HCT116 (cell line): Measurements from ENCODE around the gene TBC1D1. TPM values are rescaled to one million over a fixed set of nuclear protein-coding genes. Genes with fewer than 3 reads are reported as not detected.

Experiments used
- ATAC-seq: fragments of 200-7000 bp; cut with Tn5 transposase; 2 replicates; pipeline ENCODE4 v1.9.1; 2020; ENCODE audit warnings: mild to moderate bottlenecking, moderate library complexity
- BruUV-seq: library from RNA; stranded (reverse); fragments of 400-500 nt; replicated peaks from 2 replicates; lab custom pipeline; 2021; lab: Mats Ljungman, UMichigan
- CTCF ChIA-PET: fragments of 300-600 bp; sonication (Branson Sonifier 250); formaldehyde crosslinking; loops from one replicate; lab custom pipeline; 2021; ENCODE audit warnings: antibody characterized with exemption; lab: Charles Lee
- POLR2A ChIA-PET: fragments of 300-600, 350-600 bp; sonication (Branson Sonifier 250); formaldehyde crosslinking; loops from one replicate; lab custom pipeline; 2021; ENCODE audit warnings: antibody characterized with exemption; lab: Charles Lee
- RAD21 ChIA-PET, 2 experiments: fragments of 300-600 bp; sonication (Branson Sonifier 250); formaldehyde crosslinking; loops; one replicate each; lab custom pipeline; 2023; ENCODE audit warnings: low total read pairs in 2 of 2; ENCODE audit not compliant: uncharacterized antibody in 2 of 2, unreplicated experiment in 2 of 2, low non-redundant PET in 1 of 2; lab: Charles Lee
- DNase-seq: peaks from one replicate; pipeline ENCODE4 v3.0.0-alpha.2; 2010; ENCODE audit warnings: low read depth, low spot score
- H2AFZ ChIP-seq: fragments of 200-600 bp; shearing (Covaris generic), sonication (generic); 2 replicates; pipeline ENCODE4 v1.6.1; 2017; ENCODE audit warnings: low read depth, mixed run types, mixed read lengths, antibody characterized with exemption, low read length; ENCODE audit not compliant: poor library complexity, severe bottlenecking
- H3K27ac ChIP-seq: 2 replicates; pipeline ENCODE4 v1.5.1; 2012; ENCODE audit warnings: low read depth, low read length
- H3K27me3 ChIP-seq: fragments of 200-600 bp; sonication (generic); 2 replicates; pipeline ENCODE4 v1.6.1; 2016; ENCODE audit warnings: mixed run types, low read length, mixed read lengths; ENCODE audit not compliant: insufficient read depth
- H3K36me3 ChIP-seq, 2 experiments: fragments of 200-500 bp in 1 of 2; fragments of 200-600 bp in 1 of 2; sonication (Bioruptor generic) in 1 of 2; sonication (generic) in 1 of 2; 2 replicates each; pipeline versions ENCODE4 v1.5.1 to v1.6.1; 2014 to 2016; ENCODE audit warnings: low read length in 2 of 2, inconsistent platforms in 1 of 2, mixed read lengths in 1 of 2, mixed run types in 1 of 2; ENCODE audit not compliant: insufficient read depth in 2 of 2, control insufficient read depth in 1 of 2
- H3K4me1 ChIP-seq, 2 experiments: fragments of 200-600 bp in 1 of 2; sonication (generic) in 1 of 2; 2 replicates each; pipeline versions ENCODE4 v1.5.1 to v1.6.1; 2012 to 2017; ENCODE audit warnings: low read length in 2 of 2, inconsistent platforms in 1 of 2, mild to moderate bottlenecking in 1 of 2, mixed read lengths in 1 of 2, mixed run types in 1 of 2, moderate library complexity in 1 of 2; ENCODE audit not compliant: insufficient read depth in 2 of 2, control insufficient read depth in 1 of 2
- H3K4me2 ChIP-seq: fragments of 200-600 bp; sonication (generic); 2 replicates; pipeline ENCODE4 v1.6.1; 2017; ENCODE audit warnings: mixed run types, low read length, mixed read lengths
- H3K4me3 ChIP-seq, 2 experiments: fragments of 200-600 bp in 1 of 2; sonication (generic) in 1 of 2; replicated peaks in 1 of 2; 2 replicates each; pipeline ENCODE4 v1.5.1; 2011 to 2016; ENCODE audit warnings: low read length in 2 of 2, control low read depth in 1 of 2, low read depth in 1 of 2, mild to moderate bottlenecking in 1 of 2, mixed read lengths in 1 of 2, mixed run types in 1 of 2
- H3K79me2 ChIP-seq: fragments of 200-600 bp; sonication (generic); 2 replicates; pipeline ENCODE4 v1.6.1; 2017; ENCODE audit warnings: mild to moderate bottlenecking, mixed run types, low read length, moderate library complexity, mixed read lengths; ENCODE audit not compliant: insufficient read depth
- H3K9ac ChIP-seq: fragments of 200-600 bp; sonication (generic); 2 replicates; pipeline ENCODE4 v1.6.1; 2016; ENCODE audit warnings: low read length, mixed read lengths
- H3K9me2 ChIP-seq: fragments of 200-600 bp; sonication (generic), shearing (Covaris generic); 2 replicates; pipeline ENCODE4 v1.6.1; 2017; ENCODE audit warnings: mixed run types, mild to moderate bottlenecking, moderate library complexity; ENCODE audit not compliant: insufficient read depth
- H3K9me3 ChIP-seq, 2 experiments: fragments of 200-500 bp in 1 of 2; fragments of 200-600 bp in 1 of 2; sonication (Bioruptor generic) in 1 of 2; sonication (generic) in 1 of 2; 2 replicates each; pipeline ENCODE4 v1.6.1; 2014 to 2017; ENCODE audit warnings: low read length in 2 of 2, mixed read lengths in 2 of 2, inconsistent platforms in 1 of 2, low read depth in 1 of 2, mild to moderate bottlenecking in 1 of 2, mixed run types in 1 of 2, moderate library complexity in 1 of 2; ENCODE audit not compliant: control insufficient read depth in 1 of 2, insufficient read depth in 1 of 2
- H4K20me1 ChIP-seq: fragments of 200-600 bp; sonication (generic), shearing (Covaris generic); 2 replicates; pipeline ENCODE4 v1.6.1; 2017; ENCODE audit warnings: mixed run types, mild to moderate bottlenecking, moderate library complexity; ENCODE audit not compliant: insufficient read depth
- ATF3 ChIP-seq: IDR thresholded peaks from 2 replicates; pipeline ENCODE4 v1.6.1; 2012
- CBX3 ChIP-seq: IDR thresholded peaks from 2 replicates; pipeline ENCODE4 v1.6.1; 2012; ENCODE audit warnings: low read depth
- CEBPB ChIP-seq: IDR thresholded peaks from 2 replicates; pipeline ENCODE4 v1.6.1; 2012; ENCODE audit warnings: low read depth
- CTCF ChIP-seq, 3 experiments: fragments of 200-600 bp in 1 of 3; sonication (generic) in 1 of 3; IDR thresholded peaks in 2 of 3; conservative IDR thresholded peaks in 1 of 3; 2 replicates each; pipeline ENCODE4 v1.5.1; 2012 to 2017; ENCODE audit warnings: low read depth in 2 of 3, low read length in 2 of 3, antibody characterized with exemption in 1 of 3, borderline replicate concordance in 1 of 3, control low read depth in 1 of 3, mild to moderate bottlenecking in 1 of 3, mixed read lengths in 1 of 3, mixed run types in 1 of 3, moderate library complexity in 1 of 3; ENCODE audit not compliant: insufficient read depth in 1 of 3
- EGR1 ChIP-seq: IDR thresholded peaks from 2 replicates; pipeline ENCODE4 v1.6.1; 2012; ENCODE audit warnings: low read depth
- ELF1 ChIP-seq: IDR thresholded peaks from 2 replicates; pipeline ENCODE4 v1.6.1; 2012; ENCODE audit warnings: low read depth, borderline replicate concordance
- EZH2phosphoT487 ChIP-seq: fragments of 200-600 bp; IDR thresholded peaks from 2 replicates; pipeline ENCODE4 v1.6.1; 2018; ENCODE audit warnings: antibody characterized with exemption, borderline replicate concordance
- FOSL1 ChIP-seq: IDR thresholded peaks from 2 replicates; pipeline ENCODE4 v1.6.1; 2012; ENCODE audit warnings: low read depth
- JUND ChIP-seq: IDR thresholded peaks from 2 replicates; pipeline ENCODE4 v1.6.1; 2012
- POLR2A ChIP-seq: IDR thresholded peaks from 2 replicates; pipeline ENCODE4 v1.7.0; 2011; ENCODE audit warnings: borderline replicate concordance; ENCODE audit not compliant: insufficient read depth, insufficient read length; ENCODE audit errors: extremely low read depth
- POLR2AphosphoS5 ChIP-seq: IDR thresholded peaks from 2 replicates; pipeline ENCODE4 v1.6.1; 2011; ENCODE audit warnings: mild to moderate bottlenecking, low read depth, low read length, moderate library complexity
- RAD21 ChIP-seq: IDR thresholded peaks from 2 replicates; pipeline ENCODE4 v1.6.1; 2012; ENCODE audit warnings: low read depth, mild to moderate bottlenecking
- SIN3A ChIP-seq: IDR thresholded peaks from 2 replicates; pipeline ENCODE4 v1.6.1; 2012; ENCODE audit warnings: low read depth
- SP1 ChIP-seq: IDR thresholded peaks from 2 replicates; pipeline ENCODE4 v1.6.1; 2012; ENCODE audit warnings: low read depth
- SRF ChIP-seq: IDR thresholded peaks from 2 replicates; pipeline ENCODE4 v1.6.1; 2012; ENCODE audit warnings: low read depth
- ZFX ChIP-seq: fragments of 450-650 bp; IDR thresholded peaks from 2 replicates; pipeline ENCODE4 v1.6.1; 2017
- intact Hi-C: fragments of 100-400 bp; cut with micrococcal nuclease; formaldehyde crosslinking; loops from 2 replicates; pipeline ENCODE4 v1.10.0; 2022
- total RNA-seq: library from RNA; stranded (reverse); gene quantifications from one replicate; pipeline ENCODE4 v1.2.1, GENCODE V29; 2021; ENCODE audit not compliant: unreplicated experiment
- TF ChIP-seq, protein P1 (sequence below): IDR thresholded peaks from 2 replicates; pipeline ENCODE4 v1.6.1; 2012

TBC1D1 gene
- total RNA-seq, 1 experiment from 2014 or later = 82.7 TPM

DNA sequence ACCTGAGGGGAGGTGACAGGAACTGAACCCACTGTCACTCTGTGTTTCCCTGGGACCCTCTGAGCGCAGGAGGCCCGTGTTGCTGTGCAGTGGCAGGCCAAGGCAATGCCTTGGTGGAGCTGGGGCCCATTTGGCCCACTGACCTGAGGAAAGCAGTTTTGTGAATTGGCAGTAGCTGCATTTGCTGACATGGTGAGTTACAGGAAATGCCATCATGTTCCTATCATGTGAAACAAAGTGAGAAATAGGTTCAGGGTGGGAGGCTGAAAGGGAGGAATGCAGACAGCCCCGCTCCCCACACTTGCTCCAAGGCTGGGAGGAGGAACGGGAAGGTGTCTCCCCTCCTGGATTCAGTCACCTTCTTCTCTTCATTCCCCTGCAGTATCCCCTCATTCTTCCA, 215.4 kb downstream of the TBC1D1 start (continued):
- no peak for TF ChIP-seq ELF1
- TF ChIP-seq POLR2A = no peak
- no peak for TF ChIP-seq ATF3
- no peak for TF ChIP-seq FOSL1
- TF ChIP-seq ZFX = no peak
- no peak for TF ChIP-seq JUND

GRCh38 chr4:38106886-38107514, 216.1 kb downstream of the TBC1D1 start:
- no TSS peak for BruUV-seq

DNA sequence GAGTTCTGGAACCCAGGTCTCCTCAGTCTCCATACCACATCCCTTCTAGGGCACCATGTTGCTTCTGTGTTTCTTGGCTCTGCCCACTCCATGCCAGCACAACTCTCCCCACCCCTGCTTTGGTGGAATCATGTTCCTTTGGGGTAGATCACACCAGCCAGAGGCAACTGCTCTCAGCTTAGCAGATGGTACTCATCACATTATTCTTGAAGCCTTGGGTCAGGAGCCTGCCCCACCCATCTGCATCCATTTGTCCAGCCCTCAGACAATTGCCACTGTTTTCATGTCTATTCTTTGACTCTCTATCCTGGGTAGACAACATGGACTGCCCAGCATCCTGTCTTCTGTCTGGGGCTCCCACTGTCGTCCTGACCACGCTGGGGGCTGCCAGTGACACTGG, 216.9 kb downstream of the TBC1D1 start:
- BruUV-seq = no TSS peak
- Histone ChIP-seq H3K79me2 (no peaks in the 10 kb centered on the region), H4K20me1 (no peaks in the 10 kb centered on the region), H3K9me3 (no peaks in the 10 kb centered on the region), H3K4me3 (no peak overlapping the region), H3K27ac (no peak overlapping the region), H3K27me3 (no peaks in the 10 kb centered on the region), H2AFZ (no peak overlapping the region), H3K36me3 (peaks cover 3 to 4% of the 10 kb centered on the region in 2 experiments; a peak in 1 of 4 replicates)
- intact Hi-C loops = no loop called here
- ChIA-PET POLR2A (no interaction called here), CTCF (no interaction called here)
- DNase-seq = no peak
- TF ChIP-seq CBX3 (no peak), POLR2AphosphoS5 (no peak), ELF1 (no peak), SP1 (no peak), RAD21 (no peak), CEBPB (no peak), EGR1 (no peak), CTCF (IDR thresholded peaks at IDR 0.05 in 2 of 3, conservative IDR thresholded peaks at IDR 0.05 in 1 of 3; ENCODE audit: borderline replicate concordance in 1 of 3, insufficient read depth in 1 of 3, low read depth in 2 of 3, low read length in 2 of 3) (no peak), SRF (no peak)
- TF ChIP-seq, protein P1, sequence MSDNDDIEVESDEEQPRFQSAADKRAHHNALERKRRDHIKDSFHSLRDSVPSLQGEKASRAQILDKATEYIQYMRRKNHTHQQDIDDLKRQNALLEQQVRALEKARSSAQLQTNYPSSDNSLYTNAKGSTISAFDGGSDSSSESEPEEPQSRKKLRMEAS = no peak
- TF ChIP-seq, all 23 proteins: peak for 0
- Histone ChIP-seq H3K9ac (no peak overlapping the region), H3K9me2 (no peaks in the 10 kb centered on the region), H3K4me1 (no peaks in the 10 kb centered on the region), H3K4me2 (no peak overlapping the region)
- RAD21 ChIA-PET = no interaction called here
- ATAC-seq = no peak

More at GRCh38 chr4:38106886-38107514, 216.1 kb downstream of the TBC1D1 start:
- Histone ChIP-seq H3K4me1 (no peaks in the 10 kb centered on the region), H3K9me3 (no peaks in the 10 kb centered on the region), H3K36me3 (peaks cover 3 to 4% of the 10 kb centered on the region in 2 experiments; a peak in 1 of 4 replicates), H2AFZ (no peak overlapping the region), H3K27me3 (no peaks in the 10 kb centered on the region), H4K20me1 (no peaks in the 10 kb centered on the region), H3K9ac (no peak overlapping the region), H3K79me2 (no peaks in the 10 kb centered on the region), H3K4me3 (no peak overlapping the region), H3K4me2 (no peak overlapping the region), H3K9me2 (no peaks in the 10 kb centered on the region), H3K27ac (no peak overlapping the region)
- TF ChIP-seq POLR2AphosphoS5 = no peak
- TF ChIP-seq SIN3A = no peak
- no peak for TF ChIP-seq ZFX
- TF ChIP-seq EZH2phosphoT487 = no peak
- TF ChIP-seq, protein P1 = no peak
- DNase-seq (no peak), ATAC-seq (no peak)
- ChIA-PET CTCF (no interaction called here), POLR2A (no interaction called here), RAD21 (no interaction called here)
- intact Hi-C loops = no loop called here
